Endothelial cell of umbilical vein (primary cell): ENCODE measurements around the gene ARHGEF7. TPM values are rescaled to one million over a fixed set of nuclear protein-coding genes. Genes with fewer than 3 reads are reported as not detected.

Source experiments
- BruUV-seq: library from RNA; stranded (reverse); fragments of 400-500 nt; replicated peaks from 2 replicates; lab custom pipeline; 2021; lab: Mats Ljungman, UMichigan
- CTCF ChIA-PET: fragments of 300-600, 350-600 bp; sonication (Branson Sonifier 250); formaldehyde crosslinking; loops from one replicate; lab custom pipeline; 2021; ENCODE audit warnings: antibody characterized with exemption, inconsistent platforms; lab: Charles Lee
- POLR2A ChIA-PET: fragments of 300-600, 350-600 bp; sonication (Branson Sonifier 250); formaldehyde crosslinking; loops from one replicate; lab custom pipeline; 2021; ENCODE audit warnings: antibody characterized with exemption, inconsistent platforms; lab: Charles Lee
- DNase-seq: peaks from one replicate; pipeline ENCODE4 v3.0.0-alpha.2; 2011; ENCODE audit warnings: low read depth, low spot score
- FAIRE-seq: peaks from 2 replicates; lab custom pipeline; 2011; peaks lifted over from hg19 to GRCh38; lab: Jason Lieb, UNC
- H2AFZ ChIP-seq: 2 replicates; pipeline ENCODE4 v1.6.0; 2012; ENCODE audit warnings: low read depth, low read length, control low read depth, inconsistent platforms
- H3K27ac ChIP-seq: 2 replicates; pipeline ENCODE4 v1.5.1; 2011; ENCODE audit warnings: low read depth, mild to moderate bottlenecking, control low read depth, low read length, moderate library complexity; ENCODE audit not compliant: insufficient read depth
- H3K27me3 ChIP-seq, 2 experiments: 2 replicates each; pipeline versions ENCODE4 v1.6.0 to v1.6.1; 2011; ENCODE audit warnings: low read length in 2 of 2, mixed read lengths in 1 of 2; ENCODE audit not compliant: control insufficient read depth in 2 of 2, insufficient read depth in 2 of 2
- H3K36me3 ChIP-seq, 2 experiments: 2 replicates in 1 of 2; 3 replicates in 1 of 2; pipeline ENCODE4 v1.5.1; 2011; ENCODE audit warnings: low read length in 2 of 2, mild to moderate bottlenecking in 1 of 2, moderate library complexity in 1 of 2; ENCODE audit not compliant: control insufficient read depth in 2 of 2, insufficient read depth in 2 of 2; ENCODE audit errors: extremely low read depth in 1 of 2
- H3K4me1 ChIP-seq: 3 replicates; pipeline ENCODE4 v1.5.1; 2011; ENCODE audit warnings: mild to moderate bottlenecking, low read length; ENCODE audit not compliant: control insufficient read depth, insufficient read depth; ENCODE audit errors: extremely low read depth
- H3K4me2 ChIP-seq: 2 replicates; pipeline ENCODE4 v1.6.1; 2011; ENCODE audit warnings: low read length, control low read depth, mixed read lengths; ENCODE audit not compliant: insufficient read depth
- H3K4me3 ChIP-seq, 3 experiments: fragments of 200-600 bp in 1 of 3; sonication (generic), shearing (Covaris generic) in 1 of 3; replicated peaks in 1 of 3; 2 replicates each; pipeline ENCODE4 v1.5.1; 2011 to 2016; ENCODE audit warnings: control low read depth in 3 of 3, low read length in 3 of 3, mild to moderate bottlenecking in 2 of 3, inconsistent platforms in 1 of 3, low read depth in 1 of 3, moderate library complexity in 1 of 3; ENCODE audit not compliant: insufficient read depth in 1 of 3
- H3K79me2 ChIP-seq: 2 replicates; pipeline ENCODE4 v1.6.0; 2012; ENCODE audit warnings: low read length, inconsistent platforms; ENCODE audit not compliant: control insufficient read depth, insufficient read depth
- H3K9ac ChIP-seq: replicated peaks from 2 replicates; pipeline ENCODE3; 2011; ENCODE audit warnings: low read length, control low read depth; ENCODE audit not compliant: insufficient read depth; ENCODE audit errors: extremely low read depth
- H3K9me1 ChIP-seq: replicated peaks from 3 replicates; pipeline ENCODE4 v1.6.0; 2011; ENCODE audit warnings: mild to moderate bottlenecking, low read length; ENCODE audit not compliant: control insufficient read depth, insufficient read depth; ENCODE audit errors: extremely low read depth
- H3K9me3 ChIP-seq: replicated peaks from 2 replicates; pipeline ENCODE4 v1.5.1; 2012; ENCODE audit warnings: low read length, inconsistent platforms; ENCODE audit not compliant: control insufficient read depth, insufficient read depth
- H4K20me1 ChIP-seq: replicated peaks from 2 replicates; pipeline ENCODE3; 2011; ENCODE audit warnings: mild to moderate bottlenecking, low read length; ENCODE audit not compliant: control insufficient read depth, insufficient read depth; ENCODE audit errors: extremely low read depth
- EZH2 ChIP-seq: IDR thresholded peaks from 2 replicates; pipeline ENCODE4 v1.6.1; 2012; ENCODE audit warnings: borderline replicate concordance, low read depth, mild to moderate bottlenecking, moderate library complexity, low read length, inconsistent platforms; ENCODE audit not compliant: severe bottlenecking
- FOS ChIP-seq: IDR thresholded peaks from 2 replicates; pipeline ENCODE4 v1.6.1; 2011; ENCODE audit warnings: mild to moderate bottlenecking, low read length, moderate library complexity, borderline replicate concordance; ENCODE audit not compliant: insufficient read depth
- GATA2 ChIP-seq: IDR thresholded peaks from 2 replicates; pipeline ENCODE4 v1.7.0; 2011; ENCODE audit warnings: low read depth, mild to moderate bottlenecking, moderate library complexity, mixed read lengths, low read length; ENCODE audit not compliant: insufficient read length, insufficient read depth
- JUN ChIP-seq: IDR thresholded peaks from 2 replicates; pipeline ENCODE4 v1.6.1; 2011; ENCODE audit warnings: borderline replicate concordance, low read depth; ENCODE audit not compliant: insufficient read length, insufficient read depth
- MYC ChIP-seq: IDR thresholded peaks from one replicate; pipeline ENCODE4 v1.6.1; 2011; ENCODE audit warnings: mild to moderate bottlenecking, low read depth, low read length
- POLR2A ChIP-seq: IDR thresholded peaks from 2 replicates; pipeline ENCODE4 v1.6.1; 2012; ENCODE audit warnings: low read depth, mild to moderate bottlenecking, control low read depth, low read length
- POLR2AphosphoS5 ChIP-seq: IDR thresholded peaks from 2 replicates; pipeline ENCODE4 v1.6.1; 2012; ENCODE audit warnings: low read depth, mild to moderate bottlenecking, control low read depth, low read length, moderate library complexity; ENCODE audit not compliant: insufficient read depth
- dilution Hi-C: fragments of 300-500 bp; cut with MboI; formaldehyde crosslinking; loops from one replicate; pipeline ENCODE4 v1.15.0; 2019; ENCODE audit warnings: low sequenced_read_pairs; ENCODE audit not compliant: extremely low pct_ligation_motif_present
- intact Hi-C: fragments of 100-400 bp; cut with micrococcal nuclease; formaldehyde crosslinking; loops from one replicate; pipeline ENCODE4 v1.10.0; 2022
- polyA plus RNA-seq, 4 experiments: library from polyadenylated mRNA; depleted of rRNA in 3 of 4; stranded (reverse) in 3 of 4; unstranded in 1 of 4; fragments of >200 nt; gene quantifications; 2 replicates each; pipeline versions ENCODE4 v1.2.1 to v1.2.3, GENCODE V29; 2011 to 2012; ENCODE audit warnings: missing spikeins in 1 of 4
- total RNA-seq: library from RNA; stranded (reverse); gene quantifications from 2 replicates; pipeline ENCODE4 v1.2.3, GENCODE V29; 2021
- TF ChIP-seq, protein P1 (sequence below), 2 donors: IDR thresholded peaks; 1 replicate in 1 of 2; 2 replicates in 1 of 2; pipeline ENCODE4 v1.5.1; 2011; ENCODE audit warnings: low read length in 2 of 2, mild to moderate bottlenecking in 2 of 2, moderate library complexity in 2 of 2, control low read depth in 1 of 2, inconsistent platforms in 1 of 2, low read depth in 1 of 2; ENCODE audit not compliant: insufficient read depth in 1 of 2; ENCODE audit errors: extremely low read depth in 1 of 2
- TF ChIP-seq, protein P2 (sequence below): IDR thresholded peaks from 2 replicates; pipeline ENCODE4 v1.6.1; 2011; ENCODE audit not compliant: insufficient read depth, insufficient read length

The ARHGEF7 gene
- total and polyA plus RNA-seq, 2 donors (not counting 3 experiments of a cell fraction or from before 2014, with no cell fraction given): 94.9 to 155 TPM

- TF ChIP-seq POLR2A: no peak
- no peak for TF ChIP-seq EZH2
- intact Hi-C loops: no loop called here
- H3K4me3 ChIP-seq: no peak overlapping the region
- H3K79me2 ChIP-seq: peaks cover 21% of the 10 kb centered on the region
- peaks cover 5% of the 10 kb centered on the region for H4K20me1 ChIP-seq
- dilution Hi-C loops: no loop called here
- no peaks in the 10 kb centered on the region for H3K9me3 ChIP-seq
- peaks cover 24 to 60% of the 10 kb centered on the region in 2 experiments for H3K36me3 ChIP-seq
- H3K9ac ChIP-seq: no peak overlapping the region
- POLR2A ChIA-PET: no interaction called here
- FAIRE-seq: no peak
- H2AFZ ChIP-seq: no peak overlapping the region
- no peaks in the 10 kb centered on the region for H3K4me1 ChIP-seq
- no peak for DNase-seq
- H3K9me1 ChIP-seq: no peaks in the 10 kb centered on the region
- H3K27me3 ChIP-seq: no peaks in the 10 kb centered on the region
- CTCF ChIA-PET: no interaction called here
- no peak overlapping the region for H3K4me2 ChIP-seq
- BruUV-seq: no TSS peak
- no peak overlapping the region for H3K27ac ChIP-seq
These were observed 154.4 kb downstream of the ARHGEF7 start for GRCh38 chr13:111269508-111269907.

DNA sequence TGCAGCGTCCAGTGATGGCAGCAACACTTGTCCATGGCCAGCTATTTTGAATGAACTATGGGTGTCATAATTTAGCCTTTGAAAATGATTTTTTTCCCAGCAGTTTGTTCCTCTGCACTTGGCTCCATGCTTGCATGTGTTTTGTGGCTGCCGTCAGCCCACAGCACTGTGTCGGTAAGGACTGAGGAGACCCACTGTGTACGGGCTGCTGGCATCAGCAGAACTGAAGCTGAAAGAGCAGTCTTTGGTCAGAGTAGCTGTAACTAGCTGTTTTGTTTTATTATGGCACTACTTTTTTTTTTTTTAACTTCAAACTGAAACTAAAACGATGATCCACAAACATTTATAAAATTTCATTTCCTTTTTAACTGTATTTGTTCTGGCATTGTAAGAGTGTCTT lies 155.0 kb downstream of the ARHGEF7 start:
- H3K79me2 ChIP-seq: peaks cover 18% of the 10 kb centered on the region
- H3K36me3 ChIP-seq: peaks cover 26 to 60% of the 10 kb centered on the region in 2 experiments
- no peak overlapping the region for H3K4me2 ChIP-seq
- H3K9ac ChIP-seq: no peak overlapping the region
- H3K4me3 ChIP-seq: no peak overlapping the region
- BruUV-seq: no TSS peak
- no peak for TF ChIP-seq GATA2
- no peak for TF ChIP-seq POLR2AphosphoS5
- no peak for TF ChIP-seq JUN
- TF ChIP-seq MYC: no peak
- no peak for TF ChIP-seq POLR2A
- TF ChIP-seq, protein P1, sequence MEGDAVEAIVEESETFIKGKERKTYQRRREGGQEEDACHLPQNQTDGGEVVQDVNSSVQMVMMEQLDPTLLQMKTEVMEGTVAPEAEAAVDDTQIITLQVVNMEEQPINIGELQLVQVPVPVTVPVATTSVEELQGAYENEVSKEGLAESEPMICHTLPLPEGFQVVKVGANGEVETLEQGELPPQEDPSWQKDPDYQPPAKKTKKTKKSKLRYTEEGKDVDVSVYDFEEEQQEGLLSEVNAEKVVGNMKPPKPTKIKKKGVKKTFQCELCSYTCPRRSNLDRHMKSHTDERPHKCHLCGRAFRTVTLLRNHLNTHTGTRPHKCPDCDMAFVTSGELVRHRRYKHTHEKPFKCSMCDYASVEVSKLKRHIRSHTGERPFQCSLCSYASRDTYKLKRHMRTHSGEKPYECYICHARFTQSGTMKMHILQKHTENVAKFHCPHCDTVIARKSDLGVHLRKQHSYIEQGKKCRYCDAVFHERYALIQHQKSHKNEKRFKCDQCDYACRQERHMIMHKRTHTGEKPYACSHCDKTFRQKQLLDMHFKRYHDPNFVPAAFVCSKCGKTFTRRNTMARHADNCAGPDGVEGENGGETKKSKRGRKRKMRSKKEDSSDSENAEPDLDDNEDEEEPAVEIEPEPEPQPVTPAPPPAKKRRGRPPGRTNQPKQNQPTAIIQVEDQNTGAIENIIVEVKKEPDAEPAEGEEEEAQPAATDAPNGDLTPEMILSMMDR (IDR thresholded peaks at IDR 0.05; ENCODE audit: extremely low read depth in 1 of 2, insufficient read depth in 1 of 2, low read depth in 1 of 2, low read length in 2 of 2): no peak
- TF ChIP-seq EZH2: no peak
- TF ChIP-seq FOS: no peak
- TF ChIP-seq, protein P2, sequence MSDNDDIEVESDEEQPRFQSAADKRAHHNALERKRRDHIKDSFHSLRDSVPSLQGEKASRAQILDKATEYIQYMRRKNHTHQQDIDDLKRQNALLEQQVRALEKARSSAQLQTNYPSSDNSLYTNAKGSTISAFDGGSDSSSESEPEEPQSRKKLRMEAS: no peak
- H3K9me1 ChIP-seq: no peaks in the 10 kb centered on the region
- no peak overlapping the region for H3K27ac ChIP-seq
- FAIRE-seq (no peak), DNase-seq (no peak)
- dilution Hi-C loops: no loop called here
- ChIA-PET POLR2A (no interaction called here), CTCF (no interaction called here)
- no peaks in the 10 kb centered on the region for H3K27me3 ChIP-seq
- no peaks in the 10 kb centered on the region for H3K9me3 ChIP-seq
- H2AFZ ChIP-seq: no peak overlapping the region
- peaks cover 6% of the 10 kb centered on the region for H4K20me1 ChIP-seq
- no peaks in the 10 kb centered on the region for H3K4me1 ChIP-seq
- intact Hi-C loops: no loop called here
